ENCODE data around the gene PAPPA2. TPM values are rescaled to one million over a fixed set of nuclear protein-coding genes. Genes with fewer than 3 reads are reported as not detected.

Gene PAPPA2
- total and polyA plus RNA-seq, 2 donors (not counting 1 experiment from before 2014, with no cell fraction given): not detected

DNA sequence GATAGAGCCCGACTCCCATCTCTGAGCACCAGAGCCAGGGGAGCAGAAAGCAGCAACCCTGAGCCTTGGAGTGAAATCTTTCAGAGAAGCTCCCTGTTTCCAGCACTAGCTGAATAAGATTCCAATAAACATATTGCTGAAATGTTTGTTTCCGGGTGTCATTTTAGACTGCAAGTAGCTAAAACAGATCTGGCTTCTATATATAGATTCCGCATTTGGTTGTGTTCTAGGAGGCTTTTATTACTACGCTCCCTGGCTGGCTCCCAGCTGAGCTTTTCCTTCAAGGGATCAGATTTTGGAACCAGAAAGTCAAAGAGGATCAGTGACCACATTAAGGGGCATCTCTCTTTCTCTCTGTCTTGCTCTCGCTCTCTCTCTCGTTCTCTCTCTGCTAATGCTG, 88.2 kb downstream of the PAPPA2 start:
- Histone ChIP-seq H3K4me1 (ENCODE audit: control insufficient read depth in 2 of 2, insufficient read depth in 2 of 2, low read length in 2 of 2) (no peaks in the 10 kb centered on the region), H3K27me3 (replicated peaks in 1 of 4; ENCODE audit: control extremely low read depth in 1 of 4, control insufficient read depth in 3 of 4, insufficient read depth in 4 of 4, low read length in 3 of 4) (peaks cover 0 to 8% (median 4%) of the 10 kb centered on the region in 4 experiments), H3K79me2 (ENCODE audit: control insufficient read depth, insufficient read depth, low read length) (no peaks in the 10 kb centered on the region), H3K36me3 (replicated peaks in 1 of 2; ENCODE audit: control extremely low read depth in 1 of 2, control insufficient read depth in 1 of 2, extremely low read depth in 1 of 2, insufficient read depth in 2 of 2, low read length in 1 of 2) (no peaks in the 10 kb centered on the region), H3K27ac (ENCODE audit: low read length in 2 of 2) (no peak overlapping the region), H3K4me3 (ENCODE audit: control extremely low read depth in 1 of 5, extremely low read depth in 1 of 5, insufficient read depth in 1 of 5, low read depth in 2 of 5, low read length in 4 of 5) (no peak overlapping the region), H3K9me3 (ENCODE audit: control extremely low read depth in 1 of 3, control insufficient read depth in 2 of 3, insufficient read depth in 1 of 3, low read length in 2 of 3) (no peaks in the 10 kb centered on the region), H3K4me2 (replicated peaks; ENCODE audit: low read depth, low read length, poor library complexity, severe bottlenecking) (no peak overlapping the region), H2AFZ (ENCODE audit: insufficient read depth, low read depth, low read length, poor library complexity, severe bottlenecking) (no peak overlapping the region), H4K20me1 (ENCODE audit: control insufficient read depth, insufficient read depth, low read length, poor library complexity, severe bottlenecking) (no peaks in the 10 kb centered on the region), H3K9ac (ENCODE audit: low read length) (no peak overlapping the region)
- ATAC-seq (ENCODE audit: low read depth): no peak
- POLR2A ChIA-PET: no interaction called here
- peaks cover 54% of the 10 kb centered on the region for H3K27me3 Mint-ChIP-seq
- no peak for TF ChIP-seq EZH2 (IDR thresholded peaks at IDR 0.05; ENCODE audit: borderline replicate concordance, insufficient read depth, low read depth, low read length, poor library complexity, severe bottlenecking)
- TF ChIP-seq, protein P1, sequence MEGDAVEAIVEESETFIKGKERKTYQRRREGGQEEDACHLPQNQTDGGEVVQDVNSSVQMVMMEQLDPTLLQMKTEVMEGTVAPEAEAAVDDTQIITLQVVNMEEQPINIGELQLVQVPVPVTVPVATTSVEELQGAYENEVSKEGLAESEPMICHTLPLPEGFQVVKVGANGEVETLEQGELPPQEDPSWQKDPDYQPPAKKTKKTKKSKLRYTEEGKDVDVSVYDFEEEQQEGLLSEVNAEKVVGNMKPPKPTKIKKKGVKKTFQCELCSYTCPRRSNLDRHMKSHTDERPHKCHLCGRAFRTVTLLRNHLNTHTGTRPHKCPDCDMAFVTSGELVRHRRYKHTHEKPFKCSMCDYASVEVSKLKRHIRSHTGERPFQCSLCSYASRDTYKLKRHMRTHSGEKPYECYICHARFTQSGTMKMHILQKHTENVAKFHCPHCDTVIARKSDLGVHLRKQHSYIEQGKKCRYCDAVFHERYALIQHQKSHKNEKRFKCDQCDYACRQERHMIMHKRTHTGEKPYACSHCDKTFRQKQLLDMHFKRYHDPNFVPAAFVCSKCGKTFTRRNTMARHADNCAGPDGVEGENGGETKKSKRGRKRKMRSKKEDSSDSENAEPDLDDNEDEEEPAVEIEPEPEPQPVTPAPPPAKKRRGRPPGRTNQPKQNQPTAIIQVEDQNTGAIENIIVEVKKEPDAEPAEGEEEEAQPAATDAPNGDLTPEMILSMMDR (IDR thresholded peaks at IDR 0.05): no peak
- no peaks in the 10 kb centered on the region for H3K9me3 Mint-ChIP-seq (ENCODE audit: insufficient read depth)
- CTCF ChIA-PET: no interaction called here
- 83% methylated on average over 4 of the region's 6 CpGs for WGBS (ENCODE audit: insufficient coverage)
- DNase-seq: no peak
- H3K4me1 Mint-ChIP-seq: no peaks in the 10 kb centered on the region
- intact Hi-C loops (cut with micrococcal nuclease): no loop called here
- H3K27ac Mint-ChIP-seq: no peak overlapping the region
- H3K4me3 Mint-ChIP-seq: no peak overlapping the region

DNA sequence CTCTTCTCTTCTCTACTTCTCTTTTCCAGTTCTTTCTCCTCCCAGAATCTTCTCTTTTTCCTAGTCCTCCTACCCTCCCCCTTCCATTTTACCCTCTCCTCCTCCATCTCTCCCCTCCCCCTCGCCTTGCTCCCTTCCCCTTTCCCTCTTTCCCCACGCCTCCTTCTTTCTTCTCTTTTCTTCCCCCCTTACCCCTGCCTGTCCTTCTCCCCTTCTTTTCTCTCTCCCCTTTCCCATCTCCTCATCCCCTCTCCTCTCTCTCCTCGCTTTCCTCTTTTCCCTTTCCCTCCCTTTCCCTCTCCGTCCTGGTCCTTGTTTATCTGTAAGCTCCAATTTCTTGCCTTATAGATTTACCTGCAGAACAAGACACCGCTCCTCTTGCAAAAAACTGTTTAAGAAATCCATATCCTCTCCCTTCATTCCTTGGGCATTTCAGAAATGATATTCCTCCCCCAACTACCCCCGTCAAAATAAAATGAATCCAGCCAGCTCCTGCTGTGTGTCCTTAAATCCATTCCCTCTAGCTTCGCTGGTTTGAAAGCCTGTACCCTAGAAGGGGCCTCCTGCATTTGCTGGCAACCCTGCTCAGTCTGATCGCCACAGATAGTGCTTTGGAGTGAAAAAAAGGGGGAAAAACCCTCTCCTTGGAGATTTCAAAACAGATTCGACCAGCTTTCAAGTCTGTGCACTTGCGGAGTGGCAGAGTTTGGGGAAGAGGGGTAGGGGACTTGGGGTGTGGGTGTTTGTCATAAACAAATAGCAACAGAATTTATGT, 89.4 kb downstream of the PAPPA2 start:
- intact Hi-C loops (cut with micrococcal nuclease): no loop called here
- no peaks in the 10 kb centered on the region for H3K4me1 Mint-ChIP-seq

More for the DNA sequence above, 89.4 kb downstream of the PAPPA2 start:
- Histone ChIP-seq H3K4me3 (ENCODE audit: control extremely low read depth in 1 of 5, extremely low read depth in 1 of 5, insufficient read depth in 1 of 5, low read depth in 2 of 5, low read length in 4 of 5) (no peak overlapping the region), H3K9me3 (ENCODE audit: control extremely low read depth in 1 of 3, control insufficient read depth in 2 of 3, insufficient read depth in 1 of 3, low read length in 2 of 3) (peaks cover 0 to 3% (median 0%) of the 10 kb centered on the region in 3 donors), H2AFZ (ENCODE audit: insufficient read depth, low read depth, low read length, poor library complexity, severe bottlenecking) (no peak overlapping the region), H3K27ac (ENCODE audit: low read length in 2 of 2) (no peak overlapping the region), H3K27me3 (replicated peaks in 1 of 4; ENCODE audit: control extremely low read depth in 1 of 4, control insufficient read depth in 3 of 4, insufficient read depth in 4 of 4, low read length in 3 of 4) (peaks cover 0 to 8% (median 4%) of the 10 kb centered on the region in 4 experiments), H3K9ac (ENCODE audit: low read length) (no peak overlapping the region), H3K4me1 (ENCODE audit: control insufficient read depth in 2 of 2, insufficient read depth in 2 of 2, low read length in 2 of 2) (no peaks in the 10 kb centered on the region), H3K79me2 (ENCODE audit: control insufficient read depth, insufficient read depth, low read length) (no peaks in the 10 kb centered on the region), H3K36me3 (replicated peaks in 1 of 2; ENCODE audit: control extremely low read depth in 1 of 2, control insufficient read depth in 1 of 2, extremely low read depth in 1 of 2, insufficient read depth in 2 of 2, low read length in 1 of 2) (no peaks in the 10 kb centered on the region), H3K4me2 (replicated peaks; ENCODE audit: low read depth, low read length, poor library complexity, severe bottlenecking) (no peak overlapping the region), H4K20me1 (ENCODE audit: control insufficient read depth, insufficient read depth, low read length, poor library complexity, severe bottlenecking) (no peaks in the 10 kb centered on the region)
- Mint-ChIP-seq H3K4me3 (no peak overlapping the region), H3K27ac (no peak overlapping the region), H3K27me3 (peaks cover 51% of the 10 kb centered on the region), H3K9me3 (ENCODE audit: insufficient read depth) (no peaks in the 10 kb centered on the region)
- DNase-seq (no peak), ATAC-seq (ENCODE audit: low read depth) (no peak)
- TF ChIP-seq, protein P1 (IDR thresholded peaks at IDR 0.05): no peak
- no peak for TF ChIP-seq EZH2 (IDR thresholded peaks at IDR 0.05; ENCODE audit: borderline replicate concordance, insufficient read depth, low read depth, low read length, poor library complexity, severe bottlenecking)
- CTCF ChIA-PET: no interaction called here
- 12% methylated on average over 9 of the region's 10 CpGs for WGBS (ENCODE audit: insufficient coverage)
- POLR2A ChIA-PET: no interaction called here

Measured in B cell (primary cell).